ENCODE measurements around the gene LCN12.

LCN12 gene

DNA sequence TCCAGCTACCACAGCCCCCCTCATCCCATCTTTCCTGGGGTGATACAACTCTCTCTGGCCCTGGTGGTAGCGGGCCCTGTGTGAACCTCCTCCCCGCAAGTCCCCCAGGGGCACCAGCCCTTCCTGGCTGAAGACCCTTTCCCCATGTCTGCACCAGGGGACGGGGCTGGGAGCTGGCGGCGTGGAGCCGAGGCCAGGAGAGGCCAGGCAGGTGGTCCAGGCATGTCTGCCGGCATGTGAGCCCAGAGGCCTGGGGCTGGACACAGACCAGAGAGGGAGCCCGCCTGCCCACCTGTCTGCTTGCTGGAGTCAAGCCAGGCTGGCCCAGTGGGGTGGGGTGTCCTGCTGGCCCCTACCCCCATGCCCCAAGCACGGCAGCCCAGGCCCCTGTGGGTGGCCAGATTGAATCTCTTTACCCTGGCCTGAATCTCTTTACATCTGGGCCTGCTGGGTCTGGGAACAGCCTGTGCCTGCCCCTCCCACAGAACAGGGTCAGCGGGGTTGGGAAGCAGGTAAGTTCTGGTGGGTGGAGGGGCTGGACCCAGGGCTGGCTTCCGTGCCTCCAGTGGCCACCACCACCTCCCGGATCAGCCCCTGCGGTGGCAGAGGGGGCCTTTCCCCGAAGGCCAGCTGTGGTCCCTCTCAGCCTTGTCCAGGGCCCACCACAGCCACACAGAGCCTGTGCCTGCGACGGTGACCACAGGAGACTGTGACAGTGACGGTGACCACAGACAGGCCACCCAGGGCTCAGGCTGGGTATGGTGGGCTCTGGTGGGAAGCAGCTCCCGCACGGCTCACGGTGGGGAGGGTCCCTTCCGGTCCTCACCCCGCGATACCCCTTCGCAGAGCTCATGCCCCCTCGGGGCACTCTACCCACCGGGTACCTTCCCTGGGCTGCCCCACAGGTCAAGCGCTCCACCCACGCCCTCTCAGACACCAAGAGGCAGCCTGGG is 7.1 kb downstream of the LCN12 start:
- DNase-seq = no peak

GRCh38 chr9:136960212-136960937 is 8.3 kb downstream of the LCN12 start:
- DNase-seq = no peak

DNA sequence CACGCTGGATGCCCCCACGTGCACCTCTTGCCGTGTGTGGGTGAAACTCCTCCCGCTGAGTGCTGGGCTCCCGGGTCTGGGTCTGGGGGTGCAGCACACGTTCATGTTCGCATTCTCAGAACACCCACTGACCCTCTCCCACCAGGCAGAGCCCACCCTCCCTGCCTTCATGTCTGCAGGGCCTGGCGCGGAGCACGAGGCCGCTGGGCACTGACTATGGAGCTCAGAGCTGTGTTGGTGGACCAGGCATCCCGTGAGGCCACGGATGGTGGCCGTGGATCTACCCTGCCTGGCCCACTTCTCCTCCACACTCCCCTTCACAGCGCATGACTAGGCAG is 8.8 kb downstream of the LCN12 start:
- DNase-seq = no peak

DNA sequence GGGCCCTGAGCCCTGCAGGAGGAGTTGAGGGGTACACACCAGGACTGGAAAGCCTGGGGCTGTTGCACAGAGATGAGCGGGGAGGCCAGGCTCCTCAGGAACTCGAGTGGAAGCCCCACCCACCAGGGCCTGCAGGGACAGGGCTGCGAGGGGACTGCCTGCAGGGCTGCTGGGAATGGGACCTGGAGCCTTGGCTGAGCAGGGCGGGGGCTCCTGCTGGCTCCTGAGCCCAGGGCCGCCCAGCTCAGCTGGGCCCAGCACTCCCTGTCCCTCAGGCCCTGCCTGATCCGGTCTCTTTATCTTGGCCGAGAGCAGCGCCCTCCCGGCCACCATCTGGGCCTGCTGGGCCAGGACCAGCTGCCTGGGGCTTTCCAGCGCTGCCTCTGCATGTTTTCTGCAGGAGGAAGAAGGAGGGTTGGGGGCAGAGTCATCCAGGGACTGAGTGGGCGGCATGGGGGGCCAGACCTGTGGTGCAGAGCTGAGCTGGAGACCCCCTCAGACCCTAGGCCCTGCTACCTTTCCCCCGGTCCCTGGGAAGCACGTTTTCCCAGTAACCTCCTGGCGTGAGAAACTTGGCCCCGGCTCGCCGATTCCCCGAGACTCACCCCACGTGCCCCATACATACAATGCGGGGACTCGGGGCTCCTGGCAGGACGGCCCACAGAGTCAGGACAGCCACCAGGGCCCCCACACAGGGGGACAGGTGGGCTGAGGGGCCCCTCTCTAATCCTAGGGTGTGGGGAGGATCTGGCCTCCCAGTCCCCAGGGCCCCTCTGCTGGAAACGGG is 9.4 kb downstream of the LCN12 start:
- no peak for DNase-seq

DNA sequence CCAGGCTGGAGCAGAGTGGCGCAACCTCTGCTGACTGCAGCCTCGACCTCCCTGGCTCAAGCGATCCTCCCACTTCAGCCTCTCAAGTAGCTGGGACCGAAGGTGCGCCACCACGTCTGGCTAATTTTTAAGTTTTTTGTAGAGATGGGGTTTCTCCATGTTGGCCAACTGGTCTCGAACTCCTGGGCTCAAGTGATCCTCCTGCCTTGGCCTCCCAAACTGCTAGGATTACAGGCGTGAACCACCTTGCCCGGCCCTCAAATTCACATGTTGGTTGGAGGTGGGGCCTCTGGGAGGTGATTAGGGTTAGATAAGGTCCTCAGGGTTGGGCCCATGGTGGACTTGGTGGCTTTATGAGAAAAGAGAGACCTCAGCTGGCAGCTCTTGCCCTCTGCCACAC is 10.1 kb downstream of the LCN12 start:
- no peak for DNase-seq

DNA sequence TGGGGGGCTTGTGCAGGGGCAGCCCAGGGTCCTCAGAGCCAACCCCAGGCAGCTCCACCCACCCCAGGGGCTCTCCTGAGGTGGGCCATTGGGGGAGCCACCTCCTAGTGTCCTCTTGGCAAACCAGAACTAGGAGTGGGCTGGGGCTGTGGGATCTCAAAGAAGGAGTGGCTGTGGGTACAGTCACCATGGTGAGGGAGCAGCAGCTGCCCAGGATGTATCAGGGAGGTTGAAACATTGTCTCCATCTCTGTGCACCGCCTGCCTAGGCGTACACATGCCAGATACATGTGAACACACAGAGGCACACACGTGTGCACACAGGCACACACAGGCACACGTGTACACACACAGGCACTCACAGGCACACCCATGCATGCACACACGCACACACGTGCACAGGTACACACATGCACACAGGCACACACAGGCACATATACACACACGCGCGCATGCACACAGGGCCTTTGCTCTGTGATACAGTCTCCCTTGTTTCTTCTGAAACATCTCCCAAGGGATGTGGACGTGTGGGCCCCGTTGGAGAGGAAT is 10.7 kb downstream of the LCN12 start:
- no peak for DNase-seq

GRCh38 chr9:136963341-136963740 is 11.3 kb downstream of the LCN12 start:
- no peak for DNase-seq

DNA sequence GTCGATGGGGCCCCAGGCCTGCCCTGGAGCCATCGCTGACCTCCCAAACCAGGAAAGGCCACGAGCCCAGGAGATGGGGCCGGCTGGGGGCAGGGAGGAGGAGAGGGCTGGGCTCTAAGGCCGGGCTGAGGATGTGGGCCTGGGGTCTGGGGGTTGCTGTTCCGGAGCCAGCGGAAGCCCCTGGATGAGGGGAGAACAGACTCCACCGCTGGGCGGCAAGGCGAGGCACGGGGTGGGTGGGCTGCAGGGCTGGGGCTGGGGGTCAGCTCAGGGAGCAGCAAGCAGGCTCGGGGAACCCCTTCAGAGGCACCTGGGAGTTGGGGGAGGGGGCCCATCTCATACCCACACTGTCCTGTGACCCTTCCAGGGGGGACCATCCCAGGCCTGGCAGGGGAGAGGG is 11.7 kb downstream of the LCN12 start:
- no peak for DNase-seq

DNA sequence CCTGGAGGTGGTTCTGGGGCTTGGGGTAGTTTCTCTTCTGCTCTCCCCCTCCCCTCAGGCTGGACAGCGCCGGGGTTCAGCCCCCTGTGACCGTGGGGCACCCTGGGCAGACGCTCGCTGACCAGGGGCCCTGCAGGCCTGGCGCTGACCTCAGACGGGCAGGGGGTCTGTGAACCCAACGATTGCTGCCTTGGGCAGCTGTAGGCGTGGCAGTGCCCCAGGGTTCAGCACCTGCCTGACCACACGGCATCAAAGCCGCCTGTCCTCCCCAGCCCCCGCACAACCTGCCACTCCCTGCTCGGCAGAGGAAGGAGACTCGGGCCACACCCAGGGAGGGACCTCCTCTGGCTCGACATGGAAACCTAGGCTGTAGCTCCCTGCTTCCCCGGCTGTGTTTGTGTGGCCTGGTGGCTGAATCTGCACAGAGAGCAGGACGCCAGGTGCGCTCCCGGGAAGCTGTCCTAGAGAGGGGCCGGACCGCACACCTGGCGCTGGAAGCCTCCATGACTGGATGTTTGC is 12.2 kb downstream of the LCN12 start:
- peak; percentile 10 for DNase-seq

- no peak for DNase-seq
Observed at GRCh38 chr9:136964833-136965422, 12.9 kb downstream of the LCN12 start.

- no peak for DNase-seq
Observed at GRCh38 chr9:136965771-136966484, 13.9 kb downstream of the LCN12 start.

DNA sequence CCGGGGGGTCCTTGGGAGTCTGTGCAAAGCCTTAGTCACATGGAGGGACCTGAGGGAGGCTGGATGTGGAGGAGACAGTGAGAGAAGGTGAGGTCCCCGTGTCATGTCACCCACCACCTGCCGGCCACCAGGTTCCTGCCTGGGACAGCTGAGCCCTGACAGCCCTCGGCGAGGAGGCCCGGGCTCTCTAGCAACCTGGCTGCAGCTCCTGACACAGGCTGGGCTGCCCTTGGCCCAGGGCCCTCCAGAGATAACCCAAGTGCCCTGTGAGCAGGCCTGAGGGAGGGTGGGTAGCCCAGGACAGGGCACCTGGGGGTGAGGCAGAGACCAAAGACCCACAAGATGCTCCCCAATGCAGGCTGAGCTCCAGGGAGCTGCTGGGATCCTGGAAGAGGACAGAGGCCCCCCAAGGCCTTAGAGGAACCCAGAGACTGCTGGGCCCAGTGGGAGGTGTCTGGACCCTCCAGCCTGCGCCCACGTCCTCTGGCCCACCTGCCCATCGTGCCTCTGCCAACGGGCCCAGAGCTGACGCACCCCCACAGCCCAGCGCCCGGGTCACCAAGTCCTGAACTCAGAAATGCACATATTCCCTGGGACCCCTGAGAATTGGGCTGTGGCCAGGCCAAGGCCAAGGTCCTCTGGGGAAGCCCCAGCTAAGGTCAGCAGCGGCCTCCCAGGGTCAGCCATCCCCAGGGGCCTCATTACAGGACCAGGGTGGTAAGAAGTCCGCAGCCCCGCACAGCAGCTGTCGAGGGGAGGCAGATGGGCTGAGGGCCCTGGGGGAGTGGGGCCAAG is 16.5 kb downstream of the LCN12 start:
- no peak for DNase-seq

GRCh38 chr9:136969150-136969549 is 17.1 kb downstream of the LCN12 start:
- no peak for DNase-seq

DNA sequence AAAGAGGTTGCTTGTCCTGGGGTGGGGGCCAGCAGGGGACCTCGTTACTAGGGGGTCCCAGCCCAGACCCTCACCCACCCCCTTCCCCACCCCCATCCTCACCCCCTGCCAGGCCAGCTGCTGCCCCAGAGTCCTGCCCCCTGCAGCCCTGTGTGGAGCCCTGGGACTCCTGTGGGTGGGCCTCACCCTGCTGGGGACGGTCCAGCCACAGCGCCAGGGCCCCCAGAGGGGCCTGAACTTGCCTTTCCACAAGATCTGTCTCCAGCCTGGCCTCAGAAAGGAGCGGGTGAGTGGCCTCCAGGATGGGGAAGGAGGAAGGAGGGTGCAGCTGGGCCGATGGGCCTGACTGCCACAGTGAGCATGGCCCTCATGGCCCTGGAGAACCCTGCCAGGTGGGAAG is 17.7 kb downstream of the LCN12 start:
- DNase-seq = no peak

- no peak for DNase-seq
Observed at GRCh38 chr9:136970361-136970760, 18.3 kb downstream of the LCN12 start.

DNA sequence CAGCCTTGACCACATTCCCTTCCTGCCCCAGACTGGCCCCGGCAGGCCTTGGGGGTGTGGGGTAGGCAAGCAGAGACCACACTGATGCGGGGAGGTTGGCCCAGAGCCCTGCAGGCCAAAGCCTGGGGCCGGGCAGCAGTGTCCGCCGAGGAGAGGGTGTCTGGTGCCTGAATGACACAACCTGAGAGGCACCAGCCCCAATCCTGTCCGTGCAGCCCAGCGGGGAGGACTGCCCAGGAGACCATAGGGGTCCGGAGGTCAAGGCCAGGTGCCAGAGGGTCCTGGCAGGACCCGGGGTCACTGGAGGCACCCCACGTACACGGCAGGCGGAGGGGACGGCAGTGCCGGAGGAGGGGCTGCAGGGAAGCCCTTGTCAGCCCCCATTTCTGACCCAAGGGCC is 19.7 kb downstream of the LCN12 start:
- no peak for DNase-seq

DNA sequence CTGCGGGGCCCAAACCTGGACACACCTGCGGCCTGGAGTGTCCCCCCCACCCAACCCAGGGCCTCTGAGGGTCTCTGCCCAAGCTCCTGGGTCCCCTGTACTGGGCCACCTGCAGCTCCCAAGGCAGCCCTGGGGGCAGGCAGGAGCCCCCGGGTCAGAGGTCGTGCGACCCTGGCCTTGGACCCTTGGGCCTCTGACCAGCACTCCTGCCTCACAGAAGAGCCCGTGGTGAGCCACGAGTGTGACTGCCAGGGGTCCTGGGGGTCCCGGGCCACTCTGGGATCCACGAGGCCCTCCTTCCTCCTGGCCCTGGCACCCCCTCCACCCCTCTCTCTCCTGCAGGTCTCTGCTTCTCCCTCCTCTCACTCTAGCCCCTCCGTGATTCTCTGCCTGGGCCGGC is 20.3 kb downstream of the LCN12 start:
- DNase-seq = no peak

DNA sequence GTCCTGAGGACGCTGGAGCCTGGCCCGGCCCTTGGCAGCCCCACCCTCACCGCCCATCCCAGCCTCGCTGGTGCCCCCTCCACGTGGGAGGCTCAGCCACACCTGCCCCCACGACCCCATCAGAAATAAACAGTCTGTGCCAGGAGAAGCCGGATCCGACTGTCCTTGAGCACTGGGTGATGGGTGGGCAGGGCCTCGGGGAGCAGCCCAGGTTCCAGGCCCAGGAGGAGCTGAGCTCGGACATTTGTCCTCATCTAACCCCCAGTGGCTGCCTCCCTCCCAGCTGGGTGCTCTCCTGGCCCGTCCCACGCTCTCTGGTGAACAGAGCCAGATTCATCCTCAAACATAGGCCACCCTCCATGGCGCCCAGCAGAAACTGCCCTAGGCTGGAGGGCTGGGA is 20.7 kb downstream of the LCN12 start:
- no peak for DNase-seq

- DNase-seq = no peak
Observed at GRCh38 chr9:136973618-136974617, 21.8 kb downstream of the LCN12 start.
